H1 (cell line): ENCODE data around the gene ZNF14. TPM values are rescaled to one million over a fixed set of nuclear protein-coding genes. Genes with fewer than 3 reads are reported as not detected.

Experiments used
- polyA plus RNA-seq, 7 experiments: library from polyadenylated mRNA; depleted of rRNA in 3 of 7; stranded (reverse) in 5 of 7; unstranded in 2 of 7; fragments of >200 nt in 5 of 7; fragments of 200-250 nt in 2 of 7; gene quantifications; 1 replicate in 5 of 7; 2 replicates in 1 of 7; 4 replicates in 1 of 7; pipeline versions ENCODE4 v1.2.1 to v1.2.3, GENCODE V29; 2011 to 2013; ENCODE audit warnings: missing spikeins in 2 of 7, mixed read lengths in 2 of 7
- small RNA-seq: library from polyadenylated mRNA; stranded (forward); fragments of <200 nt; extraction: miRNeasy Mini kit (QIAGEN cat#:217004); gene quantifications from one replicate; pipeline ENCODE3, GENCODE V24; 2013; ENCODE audit not compliant: insufficient read depth
- total RNA-seq: library from RNA; stranded (reverse); fragmentation: NEBNext Ultra II Directional; extraction: Animal tissue kit (Norgen Biotek cat#: 25700); gene quantifications from 2 replicates; pipeline ENCODE4 v1.2.1, GENCODE V29; 2021

Gene ZNF14
- total and polyA plus RNA-seq, 2 of the 8 experiments (the other 6 are each of a cell fraction or from before 2014, with no cell fraction given): 1.00 to 7.4 TPM

Small RNAs within 50 kb of the gene (small RNA-seq; reads per million reads assigned to genes)
- gene AC011458.2 (not detected), gene AC011477.5 (not detected)

Other genes with a start within 250 kb of the ZNF14 start
- gene TSSK6, start 217.6 kb downstream of the ZNF14 start, total RNA-seq: 2.9 and 3.6 TPM in 2 replicates
- 7.8 and 12.1 TPM in 2 replicates for gene TSSK6, start 217.6 kb downstream of the ZNF14 start, polyA plus RNA-seq (2011; rRNA removed)
- 413 and 425 TPM in 2 replicates for gene NDUFA13, start 216.9 kb downstream of the ZNF14 start, total RNA-seq
- 1,105 and 1,309 TPM in 2 replicates for gene NDUFA13, start 216.9 kb downstream of the ZNF14 start, polyA plus RNA-seq (2011; rRNA removed)
- gene YJEFN3, start 204.2 kb downstream of the ZNF14 start, total RNA-seq: 5.0 and 5.7 TPM in 2 replicates
- gene YJEFN3, start 204.2 kb downstream of the ZNF14 start, polyA plus RNA-seq (2011; rRNA removed): 9.4 and 17.2 TPM in 2 replicates
- gene CILP2, start 194.8 kb downstream of the ZNF14 start, total RNA-seq: 5.8 and 5.9 TPM in 2 replicates
- 4.4 and 8.2 TPM in 2 replicates for gene CILP2, start 194.8 kb downstream of the ZNF14 start, polyA plus RNA-seq (2011; rRNA removed)
- gene PBX4, start 114.4 kb downstream of the ZNF14 start, total RNA-seq: 3.3 and 3.4 TPM in 2 replicates
- 3.8 and 8.3 TPM in 2 replicates for gene PBX4, start 114.4 kb downstream of the ZNF14 start, polyA plus RNA-seq (2011; rRNA removed)
- 47.1 and 47.6 TPM in 2 replicates for gene LPAR2, start 104.9 kb downstream of the ZNF14 start, total RNA-seq
- gene LPAR2, start 104.9 kb downstream of the ZNF14 start, polyA plus RNA-seq (2011; rRNA removed): 70.2 and 121 TPM in 2 replicates
- gene GMIP, start 89.5 kb downstream of the ZNF14 start, total RNA-seq: 18.1 and 20.2 TPM in 2 replicates
- gene GMIP, start 89.5 kb downstream of the ZNF14 start, polyA plus RNA-seq (2011; rRNA removed): 5.7 and 8.9 TPM in 2 replicates
- 64.2 and 75.7 TPM in 2 replicates for gene ATP13A1, start 69.4 kb downstream of the ZNF14 start, total RNA-seq
- gene ATP13A1, start 69.4 kb downstream of the ZNF14 start, polyA plus RNA-seq (2011; rRNA removed): 33.0 and 70.7 TPM in 2 replicates
- 46.2 and 50.9 TPM in 2 replicates for gene ZNF101, start 64.3 kb downstream of the ZNF14 start, total RNA-seq
- 11.0 and 13.0 TPM in 2 replicates for gene ZNF101, start 64.3 kb downstream of the ZNF14 start, polyA plus RNA-seq (2011; rRNA removed)
- 8.0 and 8.3 TPM in 2 replicates for gene ZNF506, start 88.6 kb upstream of the ZNF14 start, total RNA-seq
- 4.1 and 4.5 TPM in 2 replicates for gene ZNF506, start 88.6 kb upstream of the ZNF14 start, polyA plus RNA-seq (2011; rRNA removed)
- 64.0 and 74.6 TPM in 2 replicates for gene ZNF253, start 132.8 kb upstream of the ZNF14 start, total RNA-seq
- 5.9 and 8.3 TPM in 2 replicates for gene ZNF253, start 132.8 kb upstream of the ZNF14 start, polyA plus RNA-seq (2011; rRNA removed)
- 61.1 and 61.8 TPM in 2 replicates for gene ZNF93, start 167.8 kb upstream of the ZNF14 start, total RNA-seq
- 25.3 and 40.8 TPM in 2 replicates for gene ZNF93, start 167.8 kb upstream of the ZNF14 start, polyA plus RNA-seq (2011; rRNA removed)